Common myeloid progenitor, CD34-positive (primary cell): ENCODE measurements around the gene PCNT.

ENCODE experiments used
- CTCF ChIA-PET: fragments of 350-600 bp; sonication (Branson Sonifier 250); formaldehyde crosslinking; loops from one replicate; lab custom pipeline; 2021; ENCODE audit warnings: antibody characterized with exemption; lab: Charles Lee
- POLR2A ChIA-PET: fragments of 350-600 bp; sonication (Branson Sonifier 250); formaldehyde crosslinking; loops from one replicate; lab custom pipeline; 2021; ENCODE audit warnings: antibody characterized with exemption; lab: Charles Lee
- DNase-seq, 3 donors: peaks; one replicate each; pipeline versions ENCODE4 v3.0.0 to v3.0.0-alpha.2; 2013
- H3K27ac ChIP-seq, 2 experiments: 1 replicate in 1 of 2; 2 replicates in 1 of 2; pipeline ENCODE4 v1.7.0; 2013; ENCODE audit warnings: inconsistent platforms in 2 of 2, low read length in 2 of 2, mild to moderate bottlenecking in 2 of 2, low read depth in 1 of 2, moderate library complexity in 1 of 2; ENCODE audit not compliant: severe bottlenecking in 2 of 2, insufficient read depth in 1 of 2, poor library complexity in 1 of 2
- H3K27me3 ChIP-seq, 5 experiments: replicated peaks in 2 of 5; 1 replicate in 3 of 5; 2 replicates in 2 of 5; pipeline versions ENCODE4 v1.6.1 to v1.7.0; 2013; ENCODE audit warnings: low read length in 4 of 5, mild to moderate bottlenecking in 2 of 5, moderate library complexity in 2 of 5, inconsistent platforms in 1 of 5; ENCODE audit not compliant: insufficient read depth in 5 of 5, control insufficient read depth in 4 of 5
- H3K36me3 ChIP-seq, 4 experiments: 1 replicate in 2 of 4; 2 replicates in 2 of 4; pipeline versions ENCODE4 v1.6.1 to v1.7.0; 2013; ENCODE audit warnings: low read length in 3 of 4, control low read depth in 1 of 4, mild to moderate bottlenecking in 1 of 4; ENCODE audit not compliant: control insufficient read depth in 4 of 4, insufficient read depth in 4 of 4
- H3K4me1 ChIP-seq, 4 experiments: 1 replicate in 3 of 4; 2 replicates in 1 of 4; pipeline versions ENCODE4 v1.6.1 to v1.7.1; 2013; ENCODE audit warnings: low read length in 3 of 4, mild to moderate bottlenecking in 3 of 4, control low read depth in 1 of 4, inconsistent platforms in 1 of 4, moderate library complexity in 1 of 4; ENCODE audit not compliant: control insufficient read depth in 4 of 4, insufficient read depth in 4 of 4; ENCODE audit errors: control extremely low read depth in 1 of 4
- H3K4me3 ChIP-seq, 7 experiments: 1 replicate in 4 of 7; 2 replicates in 3 of 7; pipeline versions ENCODE4 v1.5.1 to v1.7.0; 2013; ENCODE audit warnings: mild to moderate bottlenecking in 7 of 7, low read length in 6 of 7, moderate library complexity in 6 of 7, inconsistent platforms in 2 of 7, low read depth in 2 of 7, control low read depth in 1 of 7; ENCODE audit not compliant: insufficient read depth in 4 of 7, control insufficient read depth in 1 of 7; ENCODE audit errors: extremely low read depth in 1 of 7
- H3K9me3 ChIP-seq, 5 experiments: 1 replicate in 4 of 5; 2 replicates in 1 of 5; pipeline versions ENCODE4 v1.6.1 to v1.7.1; 2013; ENCODE audit warnings: low read length in 4 of 5, mild to moderate bottlenecking in 2 of 5, inconsistent platforms in 1 of 5, low read depth in 1 of 5, moderate library complexity in 1 of 5; ENCODE audit not compliant: control insufficient read depth in 4 of 5, insufficient read depth in 2 of 5; ENCODE audit errors: control extremely low read depth in 1 of 5
- WGBS: methylation state at CpG from one replicate; pipeline ENCODE4 v1.1.5; 2013; ENCODE audit not compliant: insufficient coverage; 5-methylcytosine and 5-hydroxymethylcytosine counted together

Gene PCNT

DNA sequence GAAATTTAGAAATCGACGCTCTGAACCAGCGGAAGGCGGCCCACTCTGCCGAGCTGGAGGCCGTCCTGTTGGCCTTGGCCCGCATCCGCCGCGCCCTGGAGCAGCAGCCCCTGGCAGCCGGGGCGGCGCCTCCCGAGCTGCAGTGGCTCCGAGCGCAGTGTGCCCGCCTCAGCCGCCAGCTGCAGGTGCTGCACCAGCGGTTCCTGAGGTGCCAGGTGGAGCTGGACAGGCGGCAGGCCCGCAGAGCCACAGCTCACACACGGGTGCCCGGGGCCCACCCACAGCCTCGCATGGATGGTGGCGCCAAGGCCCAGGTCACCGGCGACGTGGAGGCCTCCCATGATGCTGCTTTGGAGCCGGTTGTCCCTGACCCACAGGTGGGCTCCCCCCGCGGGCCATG is 87.7 kb downstream of the PCNT start:
- Histone ChIP-seq H3K4me3 (no peak overlapping the region), H3K36me3 (peaks cover 0 to 75% (median 36%) of the 10 kb centered on the region in 4 experiments), H3K27me3 (no peaks in the 10 kb centered on the region), H3K4me1 (no peaks in the 10 kb centered on the region), H3K27ac (no peak overlapping the region), H3K9me3 (no peaks in the 10 kb centered on the region)
- 96% methylated on average over 31 of the region's 31 CpGs for WGBS
- ChIA-PET POLR2A (no interaction called here), CTCF (interaction anchor here (1.1 to 2.0 kb wide), 3 partner anchors 9 to 20 kb away, joined by 3 to 7 read pairs (median 3); no protein-coding TSS in a partner anchor)
- no peak for DNase-seq

DNA sequence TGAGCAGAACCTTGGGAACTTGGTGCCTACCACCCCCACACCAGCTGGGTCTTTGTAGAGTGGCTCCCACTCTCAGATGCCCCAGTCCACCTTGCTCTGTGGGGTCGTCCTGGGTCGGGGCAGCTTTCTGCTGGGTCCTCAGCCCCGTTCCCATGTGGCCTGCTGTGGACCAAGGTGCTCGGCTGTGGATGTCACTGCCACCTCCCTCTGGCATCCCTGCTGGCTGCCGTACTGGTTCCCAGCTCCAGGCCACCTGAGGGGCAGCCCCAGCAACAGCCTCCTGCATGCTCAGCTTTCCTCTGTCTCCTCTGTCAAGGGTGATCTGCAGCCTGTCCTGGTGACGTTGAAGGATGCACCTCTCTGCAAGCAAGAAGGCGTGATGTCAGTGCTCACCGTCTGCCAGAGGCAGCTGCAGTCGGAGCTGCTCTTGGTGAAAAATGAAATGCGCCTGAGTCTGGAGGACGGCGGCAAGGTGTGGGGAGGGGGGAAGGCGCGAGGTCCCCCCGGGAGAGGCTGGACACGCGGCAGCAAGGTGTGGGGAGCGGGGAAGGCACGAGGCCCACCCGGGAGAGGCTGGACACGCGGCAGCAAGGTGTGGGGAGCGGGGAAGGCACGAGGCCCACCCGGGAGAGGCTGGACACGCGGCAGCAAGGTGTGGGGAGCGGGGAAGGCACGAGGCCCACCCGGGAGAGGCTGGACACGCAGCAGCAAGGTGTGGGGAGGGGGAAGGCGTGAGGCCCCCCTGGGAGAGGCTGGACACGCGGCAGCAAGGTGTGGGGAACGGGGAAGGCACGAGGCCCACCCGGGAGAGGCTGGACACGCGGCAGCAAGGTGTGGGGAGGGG is 88.8 kb downstream of the PCNT start:
- DNase-seq = no peak
- Histone ChIP-seq H3K4me1 (no peaks in the 10 kb centered on the region), H3K36me3 (peaks cover 0 to 78% (median 36%) of the 10 kb centered on the region in 4 experiments), H3K9me3 (no peaks in the 10 kb centered on the region), H3K27me3 (no peaks in the 10 kb centered on the region), H3K27ac (no peak overlapping the region), H3K4me3 (no peak overlapping the region)
- ChIA-PET CTCF (interaction anchor here (1.5 to 2.0 kb wide), 3 partner anchors 9 to 21 kb away, joined by 3 to 7 read pairs (median 3); no protein-coding TSS in a partner anchor), POLR2A (no interaction called here)
- WGBS = 96% methylated on average over 14 of the region's 39 CpGs

DNA sequence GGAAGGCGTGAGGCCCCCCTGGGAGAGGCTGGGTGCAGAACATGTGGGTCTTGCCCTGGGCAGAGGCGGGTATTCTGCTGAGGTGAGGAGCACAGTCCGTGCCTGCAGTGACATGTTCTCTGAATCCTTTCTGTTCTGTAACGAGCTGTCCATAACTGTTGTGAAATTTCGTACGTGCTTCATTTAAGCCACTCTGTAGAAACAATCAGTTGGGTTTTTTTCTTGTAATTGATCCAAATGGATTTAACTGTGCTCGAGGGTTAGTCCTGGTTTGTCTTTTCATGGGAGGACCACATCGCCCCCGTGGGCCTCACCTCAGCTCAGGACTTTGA is 89.4 kb downstream of the PCNT start:
- Histone ChIP-seq H3K27me3 (no peaks in the 10 kb centered on the region), H3K9me3 (no peaks in the 10 kb centered on the region), H3K4me1 (no peaks in the 10 kb centered on the region), H3K36me3 (peaks cover 0 to 78% (median 39%) of the 10 kb centered on the region in 4 experiments), H3K4me3 (no peak overlapping the region), H3K27ac (no peak overlapping the region)
- ChIA-PET POLR2A (no interaction called here), CTCF (interaction anchor here (1.5 kb wide), 1 partner anchor 14 kb away, joined by 3 read pairs; no protein-coding TSS in a partner anchor)
- 98% methylated on average over 9 of the region's 9 CpGs for WGBS
- no peak for DNase-seq

DNA sequence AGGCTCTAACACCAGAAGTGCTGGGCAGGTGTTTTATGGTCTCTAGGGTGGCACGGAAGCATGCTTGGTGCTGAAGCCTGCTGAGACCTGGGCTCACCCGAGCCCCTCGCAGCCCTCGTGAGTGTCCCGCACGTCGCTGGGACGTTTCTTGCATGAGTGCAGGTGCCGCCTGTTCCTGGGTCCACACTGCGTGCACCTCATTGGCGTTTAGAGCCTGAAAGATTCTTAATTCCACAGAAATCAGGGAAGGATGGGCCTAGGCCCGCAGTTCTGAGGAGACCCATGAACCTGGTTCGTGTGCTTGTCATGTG is 91.0 kb downstream of the PCNT start:
- no peak for DNase-seq
- H3K4me1 ChIP-seq = no peaks in the 10 kb centered on the region
- peaks cover 0 to 86% (median 50%) of the 10 kb centered on the region in 4 experiments for H3K36me3 ChIP-seq
- no peaks in the 10 kb centered on the region for H3K9me3 ChIP-seq
- 97% methylated on average over 13 of the region's 13 CpGs for WGBS
- no peaks in the 10 kb centered on the region for H3K27me3 ChIP-seq
- H3K4me3 ChIP-seq = no peak overlapping the region
- ChIA-PET POLR2A (no interaction called here), CTCF (no interaction called here)
- H3K27ac ChIP-seq = no peak overlapping the region

DNA sequence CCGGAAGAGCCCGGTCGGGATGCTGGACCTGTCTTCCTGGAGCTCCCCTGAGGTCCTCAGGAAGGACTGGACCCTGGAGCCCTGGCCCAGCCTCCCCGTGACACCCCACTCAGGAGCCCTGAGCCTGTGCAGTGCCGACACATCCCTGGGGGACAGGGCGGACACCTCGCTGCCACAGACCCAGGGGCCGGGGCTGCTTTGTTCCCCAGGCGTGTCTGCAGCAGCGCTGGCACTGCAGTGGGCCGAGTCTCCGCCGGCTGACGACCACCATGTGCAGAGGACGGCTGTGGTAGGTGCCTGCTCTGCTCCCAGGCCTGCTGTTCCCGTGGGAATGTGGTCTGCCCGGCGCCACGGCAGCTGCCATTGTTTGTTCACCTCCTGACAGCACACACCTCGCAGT is 92.6 kb downstream of the PCNT start:
- Histone ChIP-seq H3K27me3 (no peaks in the 10 kb centered on the region), H3K27ac (no peak overlapping the region), H3K9me3 (no peaks in the 10 kb centered on the region), H3K4me1 (no peaks in the 10 kb centered on the region), H3K36me3 (peaks cover 3 to 87% (median 49%) of the 10 kb centered on the region in 4 experiments), H3K4me3 (no peak overlapping the region)
- no peak for DNase-seq
- ChIA-PET CTCF (no interaction called here), POLR2A (no interaction called here)
- 98% methylated on average over 20 of the region's 20 CpGs for WGBS

DNA sequence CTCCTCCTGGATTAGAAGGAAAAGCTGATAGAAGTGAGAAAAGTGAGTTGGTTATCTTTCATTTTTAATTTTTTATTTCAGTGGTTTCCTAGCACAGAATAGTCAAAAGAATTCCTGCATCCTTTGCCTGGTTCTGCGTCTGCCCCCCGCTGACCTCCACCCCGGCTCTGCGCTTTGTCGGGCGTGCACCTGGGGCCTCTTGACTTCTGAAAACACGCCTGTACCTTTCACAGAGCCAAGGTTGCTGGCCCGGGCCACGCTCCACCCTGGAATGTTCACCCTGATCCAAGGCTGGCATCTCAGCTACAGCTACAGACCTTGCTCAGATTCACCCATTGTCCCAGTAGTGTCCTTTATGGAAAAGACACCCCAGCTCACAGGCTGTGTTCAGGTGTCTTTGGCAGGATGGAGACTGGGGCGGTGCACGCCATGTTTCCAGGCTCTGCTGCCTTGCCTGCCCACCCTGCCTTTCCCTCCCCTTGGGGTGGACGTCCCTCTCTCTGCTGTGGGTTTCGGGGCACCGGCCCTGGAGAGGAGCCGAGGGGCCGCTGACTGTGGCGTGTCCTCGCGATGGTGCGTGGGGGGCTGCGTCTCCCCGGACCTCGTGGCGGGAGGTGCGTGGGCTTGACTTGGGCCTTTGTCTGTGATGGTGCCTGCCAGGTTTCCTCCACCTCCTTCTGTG is 94.5 kb downstream of the PCNT start:
- H3K36me3 ChIP-seq = peaks cover 3 to 82% (median 49%) of the 10 kb centered on the region in 4 experiments

More for the DNA sequence above, 94.5 kb downstream of the PCNT start:
- POLR2A ChIA-PET = no interaction called here
- Histone ChIP-seq H3K27me3 (no peaks in the 10 kb centered on the region), H3K4me3 (no peak overlapping the region), H3K9me3 (no peaks in the 10 kb centered on the region), H3K4me1 (peaks cover 0 to 4% (median 2%) of the 10 kb centered on the region in 4 experiments), H3K27ac (no peak overlapping the region)
- WGBS = 96% methylated on average over 24 of the region's 25 CpGs
- DNase-seq = no peak
- CTCF ChIA-PET = no interaction called here
